Measurements from ENCODE around the gene ZNF695.

GRCh38 chr1:246978785-246979184 is 29.1 kb downstream of the ZNF695 start:
- TF ChIP-seq CTCF (IDR thresholded peaks at IDR 0.05 in 2 of 3, conservative IDR thresholded peaks at IDR 0.05 in 1 of 3; ENCODE audit: insufficient read depth in 2 of 3, low read depth in 1 of 3, low read length in 3 of 3) (no peak), KAT2B (IDR thresholded peaks at IDR 0.05; ENCODE audit: low read depth, low read length) (no peak), TCF7L2 (IDR thresholded peaks at IDR 0.05; ENCODE audit: low read depth, low read length) (no peak), E2F1 (CRISPR knock-in tag; IDR thresholded peaks at IDR 0.05) (no peak), ZNF175 (CRISPR knock-in tag; IDR thresholded peaks at IDR 0.05; ENCODE audit: low read depth) (no peak), ATF1 (CRISPR knock-in tag; IDR thresholded peaks at IDR 0.05) (no peak), ATF1 (tag; IDR thresholded peaks at IDR 0.05) (no peak)

All from K562 (cell line).